Colonic mucosa (tissue), 4 donors: ENCODE measurements around the gene TTPAL. TPM values are rescaled to one million over a fixed set of nuclear protein-coding genes. Genes with fewer than 3 reads are reported as not detected.

Experiments
- DNase-seq: peaks from one replicate; pipeline ENCODE4 v3.0.0-alpha.2; 2020
- H3K27ac ChIP-seq: fragments of 200-600 bp; one replicate; pipeline ENCODE4 v1.8.0; 2021
- H3K27me3 ChIP-seq: fragments of 200-600 bp; one replicate; pipeline ENCODE4 v1.8.0; 2021
- H3K36me3 ChIP-seq: fragments of 200-600 bp; one replicate; pipeline ENCODE4 v1.8.0; 2021
- H3K4me1 ChIP-seq: fragments of 200-600 bp; one replicate; pipeline ENCODE4 v1.8.0; 2021; ENCODE audit warnings: mild to moderate bottlenecking
- H3K4me3 ChIP-seq: fragments of 200-600 bp; one replicate; pipeline ENCODE4 v1.8.0; 2021
- H3K9ac ChIP-seq, 2 donors: one replicate each; pipeline ENCODE4 v1.7.0; 2013; ENCODE audit warnings: control low read depth in 2 of 2, low read depth in 2 of 2, low read length in 2 of 2
- H3K9me3 ChIP-seq: fragments of 200-600 bp; one replicate; pipeline ENCODE4 v1.8.0; 2021
- CTCF ChIP-seq: fragments of 200-600 bp; IDR thresholded peaks from one replicate; pipeline ENCODE4 v1.8.0; 2022; ENCODE audit warnings: antibody characterized with exemption, mild to moderate bottlenecking
- intact Hi-C: fragments of 100-400 bp; cut with DNase I; formaldehyde crosslinking; loops from one replicate; pipeline ENCODE4 v1.14.1; 2022
- total RNA-seq, 2 donors: library from RNA; stranded (reverse); fragmentation: NEBNext Ultra II Directional in 1 of 2; extraction: Animal tissue kit (Norgen Biotek cat#: 25700) in 1 of 2; gene quantifications; one replicate each; pipeline ENCODE4 v1.2.1, GENCODE V29; 2021
- donor health status: healthy.
- donor health status: DM: no; HTN: no; CAD: no.
- donor health status: DM: no; HTN: no; CAD: no.

TTPAL gene
- total RNA-seq, 2 donors from 2014 or later, result 8.4 to 11.6 TPM

GRCh38 chr20:44495802-44496481, 20.3 kb downstream of the TTPAL start:
- no peak overlapping the region for H3K27ac ChIP-seq
- H3K9ac ChIP-seq, result no peak overlapping the region
- H3K4me1 ChIP-seq, result no peaks in the 10 kb centered on the region
- H3K36me3 ChIP-seq, result peaks cover 9% of the 10 kb centered on the region
- H3K9me3 ChIP-seq, result no peaks in the 10 kb centered on the region
- no peak for TF ChIP-seq CTCF
- intact Hi-C loops, result no loop called here
- no peaks in the 10 kb centered on the region for H3K27me3 ChIP-seq
- no peak for DNase-seq
- no peak overlapping the region for H3K4me3 ChIP-seq

DNA sequence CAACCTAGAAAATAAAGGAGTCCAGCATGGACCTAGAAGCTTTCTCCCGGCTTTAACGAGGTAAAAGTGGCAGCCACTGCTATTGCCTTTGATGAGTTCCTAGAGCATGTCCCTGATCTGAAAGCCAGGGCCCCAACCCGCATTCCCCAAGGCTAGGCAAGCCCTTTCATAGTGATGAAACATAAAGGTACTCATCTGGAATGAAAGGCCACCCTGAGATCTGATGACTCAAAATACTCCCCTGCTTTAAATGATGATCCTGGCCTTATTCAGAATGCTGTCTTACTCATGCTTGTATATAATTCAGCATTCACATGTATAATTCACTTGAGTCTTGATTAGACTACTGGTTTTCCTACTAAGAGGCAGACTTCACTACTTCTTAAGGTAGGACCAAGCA, 21.3 kb downstream of the TTPAL start:
- no peak for DNase-seq
- intact Hi-C loops, result no loop called here
- H3K27me3 ChIP-seq, result no peaks in the 10 kb centered on the region
- H3K27ac ChIP-seq, result no peak overlapping the region
- no peaks in the 10 kb centered on the region for H3K4me1 ChIP-seq
- peaks cover 13% of the 10 kb centered on the region for H3K36me3 ChIP-seq
- no peaks in the 10 kb centered on the region for H3K9me3 ChIP-seq
- no peak overlapping the region for H3K4me3 ChIP-seq
- H3K9ac ChIP-seq, result no peak overlapping the region
- TF ChIP-seq CTCF, result no peak

GRCh38 chr20:44497761-44498160, 22.1 kb downstream of the TTPAL start:
- Histone ChIP-seq H3K9me3 (no peaks in the 10 kb centered on the region), H3K27me3 (no peaks in the 10 kb centered on the region), H3K9ac (no peak overlapping the region), H3K4me3 (no peak overlapping the region), H3K4me1 (no peaks in the 10 kb centered on the region), H3K27ac (no peak overlapping the region), H3K36me3 (peaks cover 13% of the 10 kb centered on the region)
- DNase-seq, result no peak
- no peak for TF ChIP-seq CTCF
- intact Hi-C loops, result no loop called here

- H3K4me3 ChIP-seq, result no peak overlapping the region
- H3K9me3 ChIP-seq, result no peaks in the 10 kb centered on the region
- intact Hi-C loops, result no loop called here
- no peak for DNase-seq
- H3K27ac ChIP-seq, result no peak overlapping the region
- no peaks in the 10 kb centered on the region for H3K27me3 ChIP-seq
- peaks cover 37% of the 10 kb centered on the region for H3K36me3 ChIP-seq
- no peaks in the 10 kb centered on the region for H3K4me1 ChIP-seq
- no peak overlapping the region for H3K9ac ChIP-seq
- TF ChIP-seq CTCF, result no peak
Observed at GRCh38 chr20:44500221-44500620, 24.5 kb downstream of the TTPAL start.

DNA sequence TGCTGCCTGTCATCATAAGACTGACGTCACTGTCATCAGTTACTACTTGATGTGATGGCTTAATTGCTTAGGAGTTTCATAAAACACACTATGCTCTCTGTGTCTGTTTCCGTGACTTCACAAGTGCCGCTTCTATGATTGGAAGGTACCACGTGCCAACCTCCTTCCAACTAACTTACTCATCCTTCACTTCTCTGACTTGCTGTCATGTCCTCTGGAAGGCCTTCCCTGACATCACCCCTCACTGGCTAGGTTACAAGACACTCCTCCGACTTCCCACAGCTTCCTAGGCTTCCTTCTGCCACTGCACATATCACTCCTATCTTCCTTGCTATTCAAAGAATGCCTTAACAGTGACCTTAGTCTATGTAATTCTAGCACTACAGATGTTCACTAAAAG, 25.8 kb downstream of the TTPAL start:
- H3K27me3 ChIP-seq, result no peaks in the 10 kb centered on the region
- no peak for TF ChIP-seq CTCF
- no peak overlapping the region for H3K9ac ChIP-seq
- H3K4me1 ChIP-seq, result no peaks in the 10 kb centered on the region
- intact Hi-C loops, result no loop called here
- no peak overlapping the region for H3K27ac ChIP-seq
- H3K36me3 ChIP-seq, result peaks cover 46% of the 10 kb centered on the region
- H3K4me3 ChIP-seq, result no peak overlapping the region
- no peaks in the 10 kb centered on the region for H3K9me3 ChIP-seq
- DNase-seq, result no peak
